GM12801 (cell line): ENCODE measurements around the gene PDCD10.

Source experiments
- CTCF ChIP-seq: IDR thresholded peaks from one replicate; pipeline ENCODE4 v1.5.1; 2011; ENCODE audit warnings: control low read depth; ENCODE audit not compliant: insufficient read length; ENCODE audit errors: extremely low read depth

Gene PDCD10

GRCh38 chr3:167733961-167734497 lies 663 bp downstream of the PDCD10 start:
- TF ChIP-seq CTCF = no peak

- TF ChIP-seq CTCF = no peak
Measured at GRCh38 chr3:167732313-167733065, 2.2 kb downstream of the PDCD10 start.

DNA sequence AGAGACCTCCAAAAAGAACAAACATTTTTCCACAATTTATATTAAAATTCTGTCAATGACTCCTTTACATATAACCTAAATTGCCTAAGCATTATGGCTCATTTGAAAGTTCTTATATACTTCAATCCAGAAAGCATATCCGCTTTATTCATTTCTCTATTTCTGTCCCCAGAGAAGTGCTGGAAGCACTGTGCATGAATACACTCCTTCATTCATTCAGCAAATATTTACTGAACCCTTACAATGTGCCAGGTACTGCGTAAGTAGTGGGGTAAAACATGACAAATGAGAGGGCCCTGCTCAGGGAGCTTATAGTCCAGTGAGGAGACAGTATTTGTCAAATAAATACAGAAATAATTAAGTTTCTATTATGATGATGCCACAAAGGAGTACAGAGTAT lies 3.3 kb downstream of the PDCD10 start:
- TF ChIP-seq CTCF = no peak

- no peak for TF ChIP-seq CTCF
Measured at GRCh38 chr3:167729591-167729990, 5.1 kb downstream of the PDCD10 start.

GRCh38 chr3:167728632-167729323 lies 5.9 kb downstream of the PDCD10 start:
- TF ChIP-seq CTCF = no peak

DNA sequence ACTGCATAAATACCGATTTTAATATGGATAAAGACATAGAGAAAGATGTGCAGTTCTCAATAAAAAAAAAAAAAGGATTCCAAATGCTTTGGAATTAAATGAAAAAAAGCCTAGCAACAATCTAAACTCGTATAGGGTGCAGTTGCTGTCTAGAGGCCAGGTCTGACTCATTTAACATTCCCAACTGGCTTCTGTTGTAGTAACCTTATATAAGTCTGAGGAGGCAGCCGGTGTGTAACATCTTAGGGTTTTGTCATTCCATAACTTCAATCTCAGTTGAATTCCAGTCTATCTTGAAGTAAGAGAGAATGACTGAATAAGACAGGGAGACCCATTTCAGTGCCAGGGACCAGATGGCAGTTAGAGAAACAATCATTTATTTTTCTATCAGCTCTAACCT lies 6.5 kb downstream of the PDCD10 start:
- no peak for TF ChIP-seq CTCF

DNA sequence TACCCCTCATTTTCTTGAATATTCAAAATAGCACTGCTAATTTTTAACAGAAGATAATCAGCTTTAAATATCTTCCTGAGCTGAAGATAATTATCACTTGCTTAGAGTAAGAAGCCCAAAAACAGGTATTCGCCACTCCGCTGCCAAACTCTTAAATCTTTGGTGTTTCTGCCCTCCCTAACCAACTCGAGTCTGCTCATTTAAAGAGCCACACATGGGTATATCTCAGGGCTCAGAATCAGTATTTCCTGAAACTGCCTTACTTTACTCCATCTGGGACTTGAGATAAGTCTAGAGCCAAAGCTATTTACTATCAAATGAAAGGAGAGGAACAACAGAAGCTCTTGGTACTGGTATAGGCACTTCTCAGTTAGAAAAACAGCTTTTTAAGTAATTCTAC lies 10.8 kb downstream of the PDCD10 start:
- no peak for TF ChIP-seq CTCF
